HAP-1 (cell line): ENCODE data around the gene BCAR3.
"Not testable (repeated sequence)": the region's sequence is repeated elsewhere in the genome, so short reads cannot be mapped to it uniquely, and the experiment has no call there.

Source experiments
- DNase-seq, 2 experiments: peaks; one replicate each; pipeline ENCODE4 v3.0.0-alpha.2; 2016 to 2020; ENCODE audit warnings: low spot score in 2 of 2
- H3K27me3 ChIP-seq: fragments of 250-450 bp; sonication (Bioruptor Pico); 2 replicates; pipeline ENCODE4 v1.5.1; 2020; ENCODE audit warnings: low read depth, mild to moderate bottlenecking, moderate library complexity
- H3K36me3 ChIP-seq: fragments of 250-450 bp; sonication (Bioruptor Pico); replicated peaks from 2 replicates; pipeline ENCODE4 v1.5.1; 2020; ENCODE audit warnings: mild to moderate bottlenecking
- H3K4me1 ChIP-seq: fragments of 250-450 bp; sonication (Bioruptor Pico); 2 replicates; pipeline ENCODE4 v1.5.1; 2020; ENCODE audit warnings: mild to moderate bottlenecking
- H3K4me3 ChIP-seq: fragments of 250-450 bp; sonication (Bioruptor Pico); 2 replicates; pipeline ENCODE4 v1.5.1; 2020; ENCODE audit warnings: mild to moderate bottlenecking, moderate library complexity
- H3K9me3 ChIP-seq: fragments of 250-450 bp; sonication (Bioruptor Pico); 2 replicates; pipeline ENCODE4 v1.5.1; 2020; ENCODE audit warnings: mild to moderate bottlenecking, moderate library complexity
- in situ Hi-C: fragments of 300-500 bp; cut with MboI; formaldehyde crosslinking; loops from 3 replicates; pipeline ENCODE4 v1.14.3; 2020; ENCODE audit warnings: low sequenced_read_pairs, inconsistent platforms, mixed read lengths

BCAR3 gene

GRCh38 chr1:93662481-93663207, 19.0 kb downstream of the BCAR3 start:
- H3K9me3 ChIP-seq: no peaks in the 10 kb centered on the region
- DNase-seq: no peak
- no peaks in the 10 kb centered on the region for H3K27me3 ChIP-seq
- no peak overlapping the region for H3K4me3 ChIP-seq
- no peaks in the 10 kb centered on the region for H3K36me3 ChIP-seq
- in situ Hi-C loops: no loop called here
- H3K4me1 ChIP-seq: no peaks in the 10 kb centered on the region

- DNase-seq: no peak
- Histone ChIP-seq H3K36me3 (no peaks in the 10 kb centered on the region), H3K4me3 (no peak overlapping the region), H3K9me3 (no peaks in the 10 kb centered on the region), H3K4me1 (no peaks in the 10 kb centered on the region), H3K27me3 (no peaks in the 10 kb centered on the region)
- in situ Hi-C loops: no loop called here
Observed at GRCh38 chr1:93661829-93662474, 19.7 kb downstream of the BCAR3 start.

- H3K4me3 ChIP-seq, in situ Hi-C loops, H3K4me1 ChIP-seq, H3K9me3 ChIP-seq, H3K36me3 ChIP-seq, H3K27me3 ChIP-seq, DNase-seq: not testable (repeated sequence)
Observed at GRCh38 chr1:93661341-93661740, 20.3 kb downstream of the BCAR3 start.

- no peak for DNase-seq
- no peaks in the 10 kb centered on the region for H3K36me3 ChIP-seq
- H3K4me1 ChIP-seq: no peaks in the 10 kb centered on the region
- H3K27me3 ChIP-seq: no peaks in the 10 kb centered on the region
- in situ Hi-C loops: no loop called here
- H3K4me3 ChIP-seq: no peak overlapping the region
- H3K9me3 ChIP-seq: no peaks in the 10 kb centered on the region
Observed at GRCh38 chr1:93659822-93660503, 21.7 kb downstream of the BCAR3 start.

- no peak overlapping the region for H3K4me3 ChIP-seq
- in situ Hi-C loops: no loop called here
- H3K36me3 ChIP-seq: no peaks in the 10 kb centered on the region
- no peaks in the 10 kb centered on the region for H3K9me3 ChIP-seq
- no peak for DNase-seq
- H3K27me3 ChIP-seq: no peaks in the 10 kb centered on the region
- no peaks in the 10 kb centered on the region for H3K4me1 ChIP-seq
Observed at GRCh38 chr1:93658188-93658587, 23.4 kb downstream of the BCAR3 start.

- H3K27me3 ChIP-seq: no peaks in the 10 kb centered on the region
- H3K36me3 ChIP-seq: no peaks in the 10 kb centered on the region
- no peaks in the 10 kb centered on the region for H3K4me1 ChIP-seq
- H3K9me3 ChIP-seq: no peaks in the 10 kb centered on the region
- no peak overlapping the region for H3K4me3 ChIP-seq
- no peak for DNase-seq
- in situ Hi-C loops: no loop called here
Observed at GRCh38 chr1:93656491-93656890, 25.1 kb downstream of the BCAR3 start.

- no peak for DNase-seq
- Histone ChIP-seq H3K36me3 (no peaks in the 10 kb centered on the region), H3K9me3 (no peaks in the 10 kb centered on the region), H3K4me3 (no peak overlapping the region), H3K27me3 (no peaks in the 10 kb centered on the region), H3K4me1 (no peaks in the 10 kb centered on the region)
- in situ Hi-C loops: no loop called here
Observed at GRCh38 chr1:93653656-93654055, 28.0 kb downstream of the BCAR3 start.

- Histone ChIP-seq H3K27me3 (no peaks in the 10 kb centered on the region), H3K4me1 (no peaks in the 10 kb centered on the region), H3K4me3 (no peak overlapping the region), H3K36me3 (no peaks in the 10 kb centered on the region), H3K9me3 (no peaks in the 10 kb centered on the region)
- no peak for DNase-seq
- in situ Hi-C loops: no loop called here
Observed at GRCh38 chr1:93652323-93652949, 29.2 kb downstream of the BCAR3 start.

- Histone ChIP-seq H3K4me3 (no peak overlapping the region), H3K36me3 (no peaks in the 10 kb centered on the region), H3K4me1 (no peaks in the 10 kb centered on the region), H3K27me3 (no peaks in the 10 kb centered on the region), H3K9me3 (no peaks in the 10 kb centered on the region)
- in situ Hi-C loops: no loop called here
- no peak for DNase-seq
Observed at GRCh38 chr1:93651695-93652094, 29.9 kb downstream of the BCAR3 start.

GRCh38 chr1:93650159-93650558, 31.5 kb downstream of the BCAR3 start:
- H3K27me3 ChIP-seq, H3K4me1 ChIP-seq, DNase-seq, H3K4me3 ChIP-seq, in situ Hi-C loops, H3K36me3 ChIP-seq, H3K9me3 ChIP-seq: not testable (repeated sequence)

- in situ Hi-C loops: no loop called here
Observed at GRCh38 chr1:93649231-93649630, 32.4 kb downstream of the BCAR3 start.

GRCh38 chr1:93648656-93649055, 33.0 kb downstream of the BCAR3 start:
- DNase-seq: no peak
- in situ Hi-C loops: no loop called here
- no peaks in the 10 kb centered on the region for H3K36me3 ChIP-seq
- H3K9me3 ChIP-seq: no peaks in the 10 kb centered on the region
- peaks cover 18% of the 10 kb centered on the region for H3K4me1 ChIP-seq
- H3K4me3 ChIP-seq: no peak overlapping the region
- no peaks in the 10 kb centered on the region for H3K27me3 ChIP-seq

More at GRCh38 chr1:93649231-93649630, 32.4 kb downstream of the BCAR3 start:
- Histone ChIP-seq H3K9me3 (no peaks in the 10 kb centered on the region), H3K27me3 (no peaks in the 10 kb centered on the region), H3K4me1 (peaks cover 14% of the 10 kb centered on the region), H3K36me3 (no peaks in the 10 kb centered on the region), H3K4me3 (no peak overlapping the region)
- no peak for DNase-seq

- in situ Hi-C loops: no loop called here
- H3K36me3 ChIP-seq: no peaks in the 10 kb centered on the region
- DNase-seq: no peak
- H3K9me3 ChIP-seq: no peaks in the 10 kb centered on the region
- no peaks in the 10 kb centered on the region for H3K27me3 ChIP-seq
- no peak overlapping the region for H3K4me3 ChIP-seq
- peaks cover 18% of the 10 kb centered on the region for H3K4me1 ChIP-seq
Observed at GRCh38 chr1:93641527-93641926, 40.1 kb downstream of the BCAR3 start.
